Activated CD8-positive, alpha-beta memory T cell treated with anti-CD3 and anti-CD28 coated beads, Interleukin-2, amount 50 U/mL, for 48 hours (primary cell): Measurements from ENCODE around the gene AURKA.
A peak's percentile ranks its signal among the peaks of the same experiment; 100 is the strongest.

Experiments
- DNase-seq: peaks from one replicate; pipeline ENCODE4 v3.0.0-alpha.2; 2020

Gene AURKA

DNA sequence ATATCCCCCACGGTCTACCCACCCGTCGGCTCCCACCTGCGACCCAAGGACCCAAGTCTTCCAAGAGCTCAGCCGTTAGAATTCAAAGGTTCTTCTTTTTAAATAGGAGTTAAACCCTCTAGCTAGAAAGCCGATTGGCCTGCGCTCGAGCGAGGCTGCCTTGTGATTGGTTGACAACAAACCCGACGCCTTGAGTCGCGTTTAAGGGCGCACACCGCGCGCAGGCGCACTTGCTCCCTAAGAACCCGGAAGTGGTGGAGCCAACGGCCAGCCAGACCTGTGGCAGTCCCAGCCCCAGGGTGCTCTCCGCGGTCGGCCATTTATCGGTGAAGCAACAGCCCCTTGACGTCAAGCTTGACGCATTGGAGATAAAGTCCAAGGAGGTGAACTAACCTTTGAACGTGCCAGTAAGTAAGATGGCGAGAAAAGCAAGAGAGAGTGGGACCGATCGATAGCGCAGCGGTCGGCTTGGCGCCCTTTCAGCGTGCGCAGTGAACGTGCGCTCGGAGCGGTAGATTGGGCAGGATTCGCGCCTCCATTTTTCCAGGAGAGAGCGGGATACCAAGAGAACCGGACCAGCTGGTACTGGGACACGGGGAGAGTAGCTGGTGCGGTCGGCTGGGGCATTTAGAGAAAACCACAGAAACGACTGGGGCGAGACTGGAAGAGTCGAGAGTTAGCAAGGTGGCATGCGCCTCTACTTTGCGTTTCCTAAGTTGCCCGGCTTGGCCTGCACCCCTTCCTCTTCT is at the start of gene AURKA, which contains the start of gene CSTF1:
TSS of gene AURKA (minus strand) at position 84 of the 749 bp plus-strand sequence. CDS start 4,018 bp downstream, outside the sequence.
TSS of gene CSTF1 (plus strand) at position 514 of the 749 bp plus-strand sequence. CDS start 2,908 bp downstream, outside the sequence.
- peak; percentile 99 for DNase-seq

DNA sequence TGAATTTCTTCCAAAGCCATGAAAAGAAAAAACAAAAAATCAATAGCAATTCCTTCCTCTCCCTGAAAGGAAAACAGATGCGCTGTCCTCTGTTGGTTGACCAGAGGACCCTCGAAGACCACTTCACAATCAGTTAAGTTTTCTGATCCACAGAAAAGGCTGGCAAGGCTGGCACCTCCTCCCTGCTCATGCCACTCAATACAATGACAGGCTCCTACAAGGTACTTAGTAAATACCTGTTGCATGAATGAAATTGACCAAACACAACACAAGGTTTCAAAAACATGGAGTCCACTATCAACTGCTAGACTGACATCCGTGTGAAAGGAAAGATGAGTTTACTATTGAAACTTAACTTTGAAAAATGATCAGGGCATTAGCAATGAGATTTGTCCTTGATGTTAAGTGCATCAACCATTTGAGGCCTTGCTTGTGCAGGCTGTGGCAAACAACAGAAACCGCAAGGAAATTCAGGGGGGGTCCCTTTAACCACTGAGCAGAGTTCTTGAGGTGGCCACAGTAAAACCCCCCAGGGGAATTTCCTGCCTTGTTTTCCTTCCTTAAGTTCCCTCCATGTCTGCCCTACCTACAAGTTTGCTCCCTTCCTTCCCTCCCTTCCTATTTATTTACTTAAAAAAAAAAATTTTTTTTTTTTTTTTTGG is 48.5 kb upstream of the AURKA start:
- DNase-seq: no peak

DNA sequence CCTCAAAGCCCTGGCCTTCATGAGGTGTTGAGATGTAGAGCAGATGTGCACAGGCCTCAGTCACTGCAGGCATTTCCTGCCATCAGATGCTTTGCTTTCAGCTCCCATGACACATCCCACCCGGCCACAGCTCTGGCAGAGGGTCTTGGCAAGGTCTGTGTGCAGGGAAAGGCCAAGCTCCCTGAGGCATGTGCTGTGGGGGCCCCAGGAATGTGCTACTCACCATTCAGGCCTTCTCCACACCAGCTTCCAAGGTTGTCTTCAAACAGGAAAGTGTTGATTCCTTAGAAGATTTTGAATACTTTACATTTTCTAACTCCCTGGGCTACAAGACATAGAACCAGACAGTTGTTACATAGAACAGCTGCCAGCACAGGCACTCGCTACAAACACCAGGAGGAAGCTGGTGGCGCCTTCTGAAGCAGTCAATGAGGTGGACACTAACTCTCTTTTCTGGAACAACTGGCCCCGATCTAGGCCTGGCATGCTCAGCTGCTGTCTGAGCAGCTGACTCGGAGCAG is 47.8 kb upstream of the AURKA start:
- DNase-seq: peak; percentile 68

DNA sequence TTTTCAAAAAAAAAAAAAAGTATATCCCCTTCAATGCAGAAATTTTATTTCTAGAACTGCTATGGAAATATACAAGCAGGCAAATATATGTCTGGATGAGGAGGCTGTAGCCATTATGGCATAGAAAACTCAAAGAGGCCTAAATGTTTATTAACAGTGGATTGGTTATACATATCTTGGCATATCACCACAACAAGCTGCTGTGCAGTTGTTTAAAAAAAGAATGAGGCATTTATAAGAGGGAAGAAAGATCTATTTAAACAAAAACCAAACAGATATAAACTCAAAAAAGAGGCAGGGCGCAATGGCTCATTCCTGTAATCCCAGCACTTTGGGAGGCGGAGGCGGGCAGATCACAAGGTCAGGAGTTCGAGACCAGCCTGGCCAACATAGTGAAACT is 46.3 kb upstream of the AURKA start:
- no peak for DNase-seq

DNA sequence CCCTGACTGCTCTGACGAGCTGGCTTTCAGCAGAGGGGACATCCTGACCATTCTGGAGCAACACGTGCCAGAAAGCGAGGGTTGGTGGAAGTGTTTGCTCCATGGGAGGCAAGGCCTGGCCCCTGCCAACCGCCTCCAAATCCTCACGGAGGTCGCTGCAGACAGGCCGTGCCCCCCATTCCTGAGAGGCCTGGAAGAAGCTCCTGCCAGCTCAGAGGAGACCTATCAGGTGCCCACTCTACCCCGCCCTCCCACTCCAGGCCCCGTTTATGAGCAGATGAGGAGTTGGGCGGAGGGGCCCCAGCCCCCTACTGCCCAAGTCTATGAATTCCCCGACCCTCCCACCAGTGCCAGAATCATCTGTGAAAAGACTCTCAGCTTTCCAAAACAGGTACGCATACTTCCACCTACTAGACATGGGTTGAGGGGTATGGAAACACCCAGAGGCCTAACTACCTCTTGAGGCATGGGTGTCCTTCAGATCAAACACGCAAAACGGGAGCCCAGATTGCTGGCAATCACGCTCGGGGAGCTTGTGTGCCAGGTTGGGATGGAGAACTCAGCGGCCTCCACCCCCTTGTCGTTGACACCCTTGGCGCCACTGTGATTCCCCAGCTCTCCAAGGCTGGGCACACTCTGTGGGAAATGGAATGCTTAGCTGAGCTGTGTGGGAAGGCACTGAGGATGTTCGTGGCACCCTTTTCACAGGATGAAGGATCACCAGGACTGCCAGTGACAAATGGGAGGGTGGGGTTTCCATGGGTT is 45.4 kb upstream of the AURKA start:
- DNase-seq: peak; percentile 41

DNA sequence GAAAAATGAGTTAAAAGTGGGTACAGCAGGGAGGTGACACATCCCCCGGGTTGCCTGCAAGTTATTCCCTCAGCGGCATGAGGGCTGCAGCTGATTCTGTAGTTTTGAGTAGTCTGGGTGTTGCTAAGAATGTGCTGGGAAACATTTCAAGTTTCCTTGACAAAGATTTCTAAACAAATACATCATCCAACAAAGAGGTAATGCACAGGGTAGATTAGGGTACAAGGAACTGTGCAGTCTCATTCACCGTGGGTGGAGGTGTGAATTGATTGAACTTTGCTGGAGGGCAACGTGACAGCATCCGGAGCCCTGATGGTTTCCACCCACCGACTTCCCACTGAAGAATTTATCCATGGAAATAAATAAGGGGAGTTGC is 41.9 kb upstream of the AURKA start:
- peak; percentile 50 for DNase-seq

DNA sequence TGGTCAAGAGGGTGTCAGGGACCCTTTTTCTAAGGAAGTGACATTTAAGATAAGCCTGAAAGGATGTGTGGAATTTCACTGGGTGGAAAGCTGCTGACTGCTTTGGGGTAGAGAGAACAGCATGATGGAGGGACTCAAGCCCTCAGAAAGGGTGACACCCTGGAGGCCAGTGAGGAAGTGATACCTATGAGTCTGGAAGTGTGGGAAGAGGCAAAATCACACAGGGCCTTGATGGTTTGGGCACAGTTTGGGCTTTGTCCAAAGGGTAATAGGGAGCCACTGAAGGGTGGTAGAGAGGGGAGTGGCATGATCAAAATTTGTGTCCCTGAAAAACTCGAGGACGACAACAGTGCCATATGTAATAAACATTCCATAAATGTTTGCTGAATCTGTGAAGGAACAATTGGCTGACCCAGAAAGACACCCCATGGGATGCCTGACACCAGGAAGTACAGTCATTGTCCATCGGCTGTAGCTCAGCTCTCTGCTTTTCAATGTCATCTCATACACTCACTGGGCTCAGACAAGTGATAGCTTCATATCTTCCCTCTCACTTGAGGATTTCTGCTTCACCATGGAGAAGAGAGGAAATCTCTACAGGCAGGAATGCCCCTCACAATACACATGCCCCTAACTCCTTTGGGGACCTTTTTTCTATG is 41.3 kb upstream of the AURKA start:
- DNase-seq: peak; percentile 28

DNA sequence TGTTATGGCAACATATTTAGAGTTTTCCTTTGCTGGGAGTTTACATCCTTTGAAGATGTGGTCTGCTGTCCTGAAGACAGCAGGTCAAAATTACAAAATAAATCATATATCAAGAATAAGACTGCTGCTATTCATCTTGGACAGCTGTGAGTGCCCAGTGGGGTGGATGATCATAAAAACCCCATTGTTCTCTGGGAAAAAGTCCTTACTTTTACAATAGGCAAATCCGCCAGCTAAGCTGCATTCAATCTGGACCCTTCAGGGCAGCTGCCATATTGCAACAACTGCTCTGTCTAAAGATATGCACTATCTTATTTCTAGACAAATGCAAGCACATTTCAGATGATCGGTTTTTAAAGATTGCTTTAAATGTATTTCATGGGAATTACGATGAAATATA is 39.5 kb upstream of the AURKA start:
- peak; percentile 28 for DNase-seq

DNA sequence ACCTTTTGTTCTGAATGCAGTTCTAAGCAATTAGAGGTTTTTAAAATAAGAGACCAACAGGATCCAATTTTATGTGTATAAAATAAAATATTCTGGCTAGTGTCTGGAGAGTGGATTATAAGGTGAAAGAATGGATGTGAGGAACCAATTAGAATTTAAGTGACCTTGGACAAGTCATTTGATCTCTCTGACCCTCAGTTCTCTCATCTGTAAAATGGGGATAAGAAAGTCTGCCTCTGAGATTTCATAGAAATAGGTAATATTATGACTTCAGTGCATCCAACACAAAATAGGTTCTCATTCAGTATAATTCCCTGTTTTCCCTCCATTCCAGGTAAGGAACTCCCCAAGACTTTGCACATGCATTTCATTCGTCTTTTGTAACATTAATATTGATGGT is 38.9 kb upstream of the AURKA start:
- no peak for DNase-seq

DNA sequence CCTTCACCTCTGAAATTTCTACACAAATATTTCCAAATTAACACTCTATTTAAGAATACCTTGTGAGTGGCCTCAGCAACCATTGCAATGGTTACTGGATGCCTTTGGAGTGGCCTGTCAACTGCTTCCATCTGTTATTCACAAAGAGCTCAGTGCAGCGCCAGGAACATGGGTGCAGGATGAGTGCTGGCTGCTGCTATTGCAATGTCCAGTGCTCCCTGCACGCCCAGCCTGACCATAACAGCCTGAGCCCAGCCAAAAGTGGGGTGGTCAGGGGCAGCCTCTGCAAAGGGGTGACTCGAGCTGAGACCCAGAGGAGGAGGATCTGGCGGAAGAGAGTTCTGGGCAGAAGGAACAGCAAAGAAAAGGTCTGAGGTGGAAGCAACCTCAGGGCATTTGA is 38.4 kb upstream of the AURKA start:
- peak; percentile 43 for DNase-seq

DNA sequence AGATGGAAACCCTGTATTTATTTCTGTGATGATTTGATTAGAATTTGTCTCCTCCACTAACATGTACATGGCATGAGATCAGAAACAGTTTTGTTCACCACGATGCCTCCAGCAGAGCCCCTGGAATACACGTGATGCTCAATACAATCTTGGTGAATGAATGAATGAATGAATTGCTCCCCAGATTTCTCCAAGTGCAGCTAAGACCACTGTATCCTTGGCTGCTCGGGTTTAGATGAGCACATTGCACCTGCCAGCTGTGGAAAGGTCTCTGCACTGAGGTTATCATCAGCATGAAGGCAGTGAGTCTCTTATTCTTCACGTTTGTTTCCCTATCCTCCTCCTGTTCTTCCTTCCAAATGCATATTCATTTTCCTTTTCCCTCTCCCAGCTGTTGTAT is 37.9 kb upstream of the AURKA start:
- peak; percentile 32 for DNase-seq

DNA sequence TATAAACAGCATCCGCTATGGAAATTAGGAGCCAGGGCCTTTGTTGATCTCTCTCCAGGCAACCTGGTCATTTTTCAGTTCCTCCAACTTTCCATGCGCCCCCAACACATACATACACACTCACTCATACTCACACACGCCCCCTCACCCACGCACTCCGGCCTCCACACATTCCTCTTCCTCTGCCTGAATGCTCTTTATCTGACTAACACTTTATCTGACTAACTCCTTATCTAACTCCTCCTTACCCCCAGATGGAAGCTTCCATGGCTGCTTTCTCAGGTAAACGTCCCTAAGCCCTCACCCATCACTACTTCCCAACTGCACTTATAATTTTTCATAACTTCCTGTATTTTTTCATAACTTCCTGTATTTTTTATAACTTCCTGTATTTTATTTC is 37.5 kb upstream of the AURKA start:
- peak; percentile 62 for DNase-seq

DNA sequence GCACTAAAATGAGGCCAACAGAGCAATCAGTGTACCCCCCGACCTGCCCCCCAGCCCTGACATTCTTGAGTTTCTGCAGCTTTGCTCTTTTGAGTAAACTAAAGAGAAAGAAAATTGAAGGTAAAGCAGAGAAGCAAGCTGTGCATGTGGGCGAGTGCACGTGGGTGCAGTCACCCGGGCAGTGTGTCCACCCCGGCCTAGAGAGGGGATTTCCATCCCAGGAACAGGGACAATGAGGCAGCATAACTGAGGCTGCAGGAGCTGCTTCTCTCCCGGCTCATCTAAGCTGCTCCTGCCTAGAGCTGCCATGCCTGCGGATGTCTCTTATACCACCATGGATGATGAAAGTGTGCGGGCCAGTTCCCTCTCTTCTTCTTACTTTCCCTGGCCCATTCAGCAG is 36.9 kb upstream of the AURKA start:
- peak; percentile 38 for DNase-seq

DNA sequence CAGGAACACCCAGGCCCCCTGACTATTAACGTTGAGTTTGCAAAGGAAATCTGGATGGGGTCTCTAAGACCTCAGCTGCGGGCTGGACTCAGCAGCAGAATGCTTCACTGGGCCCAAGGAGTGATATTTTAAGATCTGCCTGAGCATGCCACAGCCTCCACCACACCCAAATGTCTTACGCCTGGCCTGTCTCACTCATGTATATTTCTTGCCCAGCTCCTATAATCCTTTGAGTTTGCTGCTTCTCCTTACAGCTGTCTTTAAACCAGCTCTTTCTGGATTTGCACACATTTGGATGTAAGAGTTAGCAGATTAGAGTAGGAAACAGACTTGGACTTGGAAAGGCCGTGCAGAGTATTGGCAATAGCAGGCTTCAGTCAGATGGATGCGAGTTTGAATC is 36.4 kb upstream of the AURKA start:
- peak; percentile 47 for DNase-seq

DNA sequence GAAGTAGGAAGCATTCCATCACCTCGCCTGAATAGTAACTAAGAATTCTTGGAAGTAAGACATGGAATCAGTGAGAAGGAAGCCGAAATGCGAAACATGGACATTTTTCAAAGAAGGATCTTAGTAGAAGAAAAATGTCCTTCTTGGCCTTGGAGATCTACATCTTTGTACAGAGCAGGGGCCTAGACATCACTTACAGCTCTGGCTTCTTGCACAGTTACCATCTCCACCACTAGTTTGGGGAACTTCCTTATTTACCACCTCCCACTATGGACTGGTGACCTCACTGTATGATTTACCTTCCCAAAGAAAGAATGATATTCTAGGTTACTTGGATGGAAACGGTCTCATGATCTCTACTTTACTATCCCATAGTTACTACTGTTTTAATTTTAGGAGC is 35.8 kb upstream of the AURKA start:
- no peak for DNase-seq

DNA sequence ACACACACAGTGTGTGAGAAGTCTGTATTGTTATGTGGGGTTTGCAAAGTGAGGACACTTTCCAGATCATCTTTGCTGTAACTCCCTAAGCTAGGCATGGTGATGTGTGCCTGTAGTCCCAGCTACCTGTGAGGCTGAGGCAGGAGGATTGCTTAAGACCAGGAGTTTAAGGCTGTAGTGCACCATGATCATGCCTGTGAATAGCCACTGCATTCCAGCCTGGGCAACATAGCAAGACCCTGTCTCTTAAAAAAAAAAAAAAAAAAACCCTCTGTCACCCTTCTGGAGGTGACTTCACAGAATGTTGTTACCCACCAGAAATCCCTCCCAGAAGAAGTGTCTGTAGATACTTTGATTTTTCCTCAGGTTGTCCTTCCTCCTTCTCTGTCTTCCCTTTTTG is 34.9 kb upstream of the AURKA start:
- DNase-seq: peak; percentile 26

DNA sequence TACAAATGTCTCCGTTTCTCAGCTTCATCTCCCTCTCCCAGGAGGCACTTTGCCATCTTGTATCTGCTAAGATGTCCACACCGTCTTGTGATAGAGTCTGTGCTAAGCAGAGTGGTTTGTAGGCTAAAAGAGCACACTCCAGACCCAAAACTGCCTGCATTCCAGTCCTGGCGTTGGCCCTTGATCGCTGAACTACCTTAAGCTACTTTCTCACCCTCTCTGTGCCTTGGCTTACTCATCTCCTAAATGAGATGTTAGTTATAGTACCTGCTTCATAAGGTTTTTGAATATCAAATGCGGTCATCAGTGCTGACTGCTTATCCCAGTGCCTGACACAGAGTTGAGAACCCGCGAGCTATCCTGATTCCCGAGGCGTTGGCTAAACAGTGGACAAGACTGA is 34.0 kb upstream of the AURKA start:
- no peak for DNase-seq

DNA sequence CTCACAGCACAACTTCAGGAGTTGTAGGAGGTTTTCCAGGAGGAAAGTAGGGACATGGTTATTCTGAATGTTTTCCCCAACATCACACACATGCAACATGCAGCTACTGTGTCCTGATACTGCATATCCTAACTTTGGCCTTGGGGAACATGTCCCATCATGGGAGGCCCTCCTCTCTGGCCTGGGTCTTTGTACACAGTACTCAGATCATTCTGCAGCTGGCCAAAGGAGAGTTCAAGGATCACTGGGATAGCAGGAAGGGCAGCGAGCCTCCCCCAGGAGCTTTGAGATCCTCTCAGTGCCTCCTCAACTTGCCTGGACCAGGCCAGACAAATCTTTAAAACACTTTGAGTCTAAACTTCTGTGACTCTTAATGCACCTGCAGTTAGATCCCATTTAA is 32.9 kb upstream of the AURKA start:
- no peak for DNase-seq

DNA sequence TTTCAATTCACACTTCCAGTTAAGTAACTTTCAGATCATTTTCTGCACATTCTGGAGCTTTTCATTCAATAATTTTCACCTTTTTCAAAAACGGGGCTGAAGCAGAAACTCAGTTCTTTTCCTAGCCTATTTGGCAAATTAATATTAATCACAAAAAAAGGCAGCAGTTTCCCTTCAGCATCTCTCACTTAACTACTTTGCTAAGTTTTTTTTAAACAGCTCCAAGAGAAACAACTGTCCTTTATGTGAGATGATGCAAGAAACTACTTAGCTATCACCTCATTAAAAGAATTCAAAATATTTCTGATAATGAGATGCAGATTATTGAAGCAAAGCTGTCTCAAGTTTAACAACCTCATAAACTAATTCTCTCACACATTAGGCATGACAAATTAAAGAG is 31.9 kb upstream of the AURKA start:
- DNase-seq: no peak

DNA sequence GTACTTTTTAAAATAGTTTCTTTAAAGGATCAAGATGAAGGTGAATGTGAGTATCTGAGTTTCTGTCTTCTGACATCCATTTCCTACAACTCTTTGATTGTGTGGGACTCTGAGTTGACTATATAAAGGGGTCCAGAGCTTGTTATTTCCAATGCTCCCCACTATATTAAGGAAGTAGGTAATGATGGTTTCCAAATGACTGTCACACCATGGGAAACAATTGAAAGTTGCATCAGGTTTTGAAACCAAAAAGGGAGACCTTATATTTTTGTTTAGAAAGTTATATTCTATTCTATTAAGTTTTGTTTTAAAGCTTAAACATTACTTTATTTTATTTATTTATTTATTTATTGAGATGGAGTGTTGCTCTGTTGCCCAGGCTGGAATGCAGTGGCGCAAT is 31.2 kb upstream of the AURKA start:
- DNase-seq: no peak

DNA sequence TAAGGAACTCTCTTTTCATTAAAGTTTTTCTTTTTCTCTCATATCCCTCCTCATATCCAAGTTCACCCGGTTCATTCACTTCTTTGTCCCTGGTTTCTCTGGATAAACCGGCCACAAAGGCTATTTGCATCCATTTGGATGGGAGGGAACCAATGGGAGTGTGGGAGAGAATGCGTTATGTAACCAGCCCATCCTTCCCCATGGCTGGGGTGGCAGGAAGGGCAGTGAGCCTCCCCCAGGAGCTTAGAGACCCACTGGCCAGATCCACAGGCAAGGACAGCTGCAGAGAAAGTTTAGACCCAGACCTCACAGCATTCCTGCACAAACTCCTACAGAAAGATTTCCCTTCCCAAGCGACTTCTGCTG is 30.8 kb upstream of the AURKA start:
- no peak for DNase-seq

DNA sequence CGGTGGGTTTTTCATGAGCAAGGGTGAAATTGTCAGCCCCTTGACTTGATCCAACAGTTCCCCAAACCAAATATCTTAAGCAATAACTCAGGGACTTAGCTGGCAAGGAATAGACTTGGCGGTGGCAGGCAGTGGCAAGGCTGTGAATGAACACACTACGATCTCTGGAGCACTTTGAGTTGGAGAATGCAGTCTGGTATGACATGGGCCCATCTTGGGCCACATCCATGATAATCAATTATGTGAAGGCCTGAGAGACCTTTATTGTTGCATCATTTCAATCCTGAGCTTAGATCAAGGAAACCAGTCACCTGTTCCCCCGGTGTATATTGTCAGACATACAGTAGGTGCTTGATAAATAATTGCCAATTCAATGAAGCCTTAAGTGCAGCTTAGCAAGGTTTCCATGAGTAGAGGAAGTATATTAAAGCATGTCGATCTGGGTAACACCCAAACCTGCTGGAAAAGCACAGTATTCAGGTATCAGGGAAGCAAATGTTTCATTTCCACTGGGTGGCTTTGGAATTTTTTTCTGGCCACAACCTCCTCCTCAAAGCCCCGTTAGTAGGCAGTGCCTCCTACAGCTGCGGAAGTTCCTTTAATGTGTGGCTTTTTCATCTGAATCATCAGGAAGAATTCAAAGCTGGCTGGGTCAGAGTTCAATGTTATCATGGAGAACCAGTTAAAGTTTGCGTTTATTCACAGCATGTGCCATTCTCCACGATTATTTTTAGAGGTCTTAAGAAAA is 30.2 kb upstream of the AURKA start:
- DNase-seq: no peak
